Muscle layer of duodenum (tissue), 2 donors: ENCODE measurements around the gene TYW5.
A peak's percentile ranks its signal among the peaks of the same experiment; 100 is the strongest.
"Not testable (repeated sequence)": the region's sequence is repeated elsewhere in the genome, so short reads cannot be mapped to it uniquely, and the experiment has no call there.

ENCODE experiments used
- H3K27ac ChIP-seq: one replicate; pipeline ENCODE4 v1.7.0; 2013; ENCODE audit warnings: mild to moderate bottlenecking, low read length
- H3K27me3 ChIP-seq: one replicate; pipeline ENCODE4 v1.7.0; 2013; ENCODE audit warnings: low read depth, mild to moderate bottlenecking, control low read depth, low read length
- H3K36me3 ChIP-seq, 2 donors: one replicate each; pipeline ENCODE4 v1.7.0; 2013; ENCODE audit warnings: low read length in 2 of 2, control low read depth in 1 of 2, mild to moderate bottlenecking in 1 of 2; ENCODE audit not compliant: insufficient read depth in 2 of 2, control insufficient read depth in 1 of 2
- H3K4me1 ChIP-seq, 2 donors: one replicate each; pipeline ENCODE4 v1.7.0; 2013; ENCODE audit warnings: low read length in 2 of 2, mild to moderate bottlenecking in 2 of 2, control low read depth in 1 of 2, moderate library complexity in 1 of 2; ENCODE audit not compliant: insufficient read depth in 2 of 2, control insufficient read depth in 1 of 2
- H3K4me3 ChIP-seq, 2 donors: one replicate each; pipeline ENCODE4 v1.7.0; 2013; ENCODE audit warnings: low read length in 2 of 2, low read depth in 1 of 2, mild to moderate bottlenecking in 1 of 2
- H3K9me3 ChIP-seq, 2 donors: one replicate each; pipeline ENCODE4 v1.7.0; 2013; ENCODE audit warnings: low read length in 2 of 2, control low read depth in 1 of 2, mild to moderate bottlenecking in 1 of 2; ENCODE audit not compliant: control insufficient read depth in 1 of 2
- donor health status: healthy.

Gene TYW5

GRCh38 chr2:199914372-199914958, 40.8 kb downstream of the TYW5 start:
- peaks cover 0 to 17% of the 10 kb centered on the region in 2 donors for H3K36me3 ChIP-seq
- H3K4me3 ChIP-seq: no peak overlapping the region
- H3K9me3 ChIP-seq: no peaks in the 10 kb centered on the region
- no peaks in the 10 kb centered on the region for H3K27me3 ChIP-seq
- no peak overlapping the region for H3K27ac ChIP-seq
- H3K4me1 ChIP-seq: peaks cover 13 to 19% of the 10 kb centered on the region in 2 donors

- H3K27me3 ChIP-seq, H3K9me3 ChIP-seq, H3K36me3 ChIP-seq, H3K27ac ChIP-seq: not testable (repeated sequence)
- peaks cover 13 to 19% of the 10 kb centered on the region in 2 donors for H3K4me1 ChIP-seq
- peak overlapping the region; percentile 89 to 99 for H3K4me3 ChIP-seq
Measured at GRCh38 chr2:199912553-199913114, 42.7 kb downstream of the TYW5 start.

DNA sequence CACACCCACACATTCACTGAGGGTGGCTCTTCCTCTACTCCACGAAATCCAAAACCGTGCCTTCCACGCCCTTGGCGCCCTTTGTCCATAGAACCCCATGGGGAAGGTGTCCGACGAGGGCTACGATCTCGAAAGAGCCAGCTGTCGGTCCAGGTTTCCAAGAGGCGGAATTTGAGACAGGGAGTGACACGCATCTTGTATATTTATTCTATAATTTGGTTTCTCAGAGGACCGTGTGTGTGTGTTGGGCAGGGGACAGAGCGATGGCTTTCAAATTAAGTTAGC, 43.5 kb downstream of the TYW5 start:
- H3K36me3 ChIP-seq: peaks cover 0 to 2% of the 10 kb centered on the region in 2 donors
- H3K27ac ChIP-seq: peak overlapping the region; percentile 92
- H3K4me3 ChIP-seq: peak overlapping the region; percentile 89 to 99
- no peaks in the 10 kb centered on the region for H3K9me3 ChIP-seq
- peaks cover 13 to 19% of the 10 kb centered on the region in 2 donors for H3K4me1 ChIP-seq
- H3K27me3 ChIP-seq: no peaks in the 10 kb centered on the region

DNA sequence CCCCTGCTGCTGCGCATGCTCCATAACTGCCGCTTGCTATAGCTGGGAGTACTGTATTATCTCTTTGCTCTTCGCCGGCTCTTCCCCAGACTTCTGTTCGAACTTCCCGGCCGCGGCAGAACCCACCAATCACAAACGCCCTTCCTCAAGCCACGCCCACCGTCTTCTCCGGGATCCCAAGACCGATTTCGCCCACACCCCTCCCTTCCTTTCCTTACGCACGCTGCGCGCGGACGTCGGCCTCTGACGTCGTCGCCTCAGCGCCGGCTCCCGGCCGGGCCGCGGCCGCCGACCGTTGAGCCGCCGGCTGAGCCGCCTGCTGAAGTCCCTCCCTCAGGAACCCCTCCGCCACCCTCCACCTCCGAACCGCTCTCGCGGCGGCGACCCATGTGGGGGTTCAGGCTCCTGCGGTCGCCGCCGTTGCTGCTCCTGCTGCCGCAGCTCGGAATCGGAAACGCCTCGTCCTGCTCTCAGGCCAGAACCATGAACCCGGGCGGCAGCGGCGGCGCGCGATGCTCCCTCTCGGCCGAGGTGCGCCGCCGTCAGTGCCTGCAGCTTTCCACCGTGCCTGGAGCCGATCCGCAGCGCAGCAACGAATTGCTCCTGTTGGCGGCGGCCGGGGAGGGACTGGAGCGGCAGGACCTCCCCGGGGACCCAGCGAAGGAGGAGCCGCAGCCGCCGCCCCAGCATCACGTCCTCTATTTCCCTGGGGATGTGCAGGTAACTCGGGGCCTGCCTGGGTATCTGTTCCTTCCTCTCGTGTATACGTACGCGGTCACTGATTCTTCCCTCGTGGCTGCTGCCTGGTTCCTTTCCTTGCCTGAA, 44.0 kb downstream of the TYW5 start, which contains the start of gene C2orf69:
TSS of gene C2orf69 (plus strand) at position 242 of the 825 bp plus-strand sequence. CDS start at position 388, 146 bp downstream.
- H3K27me3 ChIP-seq: no peaks in the 10 kb centered on the region
- peaks cover 13 to 19% of the 10 kb centered on the region in 2 donors for H3K4me1 ChIP-seq
- peak within 1 kb of the TSS; percentile 89 to 99 for H3K4me3 ChIP-seq

GRCh38 chr2:199910338-199911051, 44.8 kb downstream of the TYW5 start:
- H3K9me3 ChIP-seq: no peaks in the 10 kb centered on the region
- peak overlapping the region; percentile 89 to 99 for H3K4me3 ChIP-seq
- H3K27me3 ChIP-seq: no peaks in the 10 kb centered on the region
- H3K36me3 ChIP-seq: no peaks in the 10 kb centered on the region
- H3K27ac ChIP-seq: no peak overlapping the region
- H3K4me1 ChIP-seq: peaks cover 13 to 19% of the 10 kb centered on the region in 2 donors

More for the DNA sequence above, 44.0 kb downstream of the TYW5 start, which contains the start of gene C2orf69:
- Histone ChIP-seq H3K9me3 (no peaks in the 10 kb centered on the region), H3K27ac (peak within 1 kb of the TSS; percentile 92), H3K36me3 (no peaks in the 10 kb centered on the region)

GRCh38 chr2:199907008-199907714, 48.1 kb downstream of the TYW5 start:
- Histone ChIP-seq H3K4me1 (peaks cover 5 to 7% of the 10 kb centered on the region in 2 donors), H3K36me3 (no peaks in the 10 kb centered on the region), H3K9me3 (no peaks in the 10 kb centered on the region), H3K4me3 (no peak overlapping the region), H3K27ac (no peak overlapping the region), H3K27me3 (no peaks in the 10 kb centered on the region)

GRCh38 chr2:199903111-199903510, 52.2 kb downstream of the TYW5 start:
- Histone ChIP-seq H3K9me3 (no peaks in the 10 kb centered on the region), H3K27ac (no peak overlapping the region), H3K36me3 (no peaks in the 10 kb centered on the region), H3K4me3 (no peak overlapping the region), H3K27me3 (no peaks in the 10 kb centered on the region), H3K4me1 (no peaks in the 10 kb centered on the region)

GRCh38 chr2:199902486-199903110, 52.7 kb downstream of the TYW5 start:
- Histone ChIP-seq H3K4me1 (no peaks in the 10 kb centered on the region), H3K4me3 (no peak overlapping the region), H3K27me3 (no peaks in the 10 kb centered on the region), H3K36me3 (no peaks in the 10 kb centered on the region), H3K27ac (no peak overlapping the region), H3K9me3 (no peaks in the 10 kb centered on the region)

DNA sequence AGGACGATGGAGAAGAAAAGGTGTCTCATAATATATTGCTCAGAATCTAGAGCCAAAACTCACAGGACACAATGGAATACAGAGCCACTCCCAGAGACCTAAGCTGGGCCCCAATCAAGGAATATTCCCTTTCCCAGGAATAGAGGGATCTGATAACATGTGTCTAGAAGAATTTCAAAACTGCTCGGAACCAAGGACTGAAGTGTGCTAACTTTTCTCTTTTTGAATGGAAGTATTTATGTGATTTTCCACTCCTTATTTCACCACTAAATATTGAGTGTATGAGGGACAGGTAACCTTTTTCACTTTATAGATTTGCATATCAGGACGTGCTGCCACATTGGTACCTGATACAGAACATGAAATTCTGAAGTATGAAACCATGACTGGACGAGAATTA, 53.3 kb downstream of the TYW5 start:
- H3K27ac ChIP-seq: no peak overlapping the region
- H3K9me3 ChIP-seq: no peaks in the 10 kb centered on the region
- H3K27me3 ChIP-seq: no peaks in the 10 kb centered on the region
- H3K4me3 ChIP-seq: no peak overlapping the region
- no peaks in the 10 kb centered on the region for H3K36me3 ChIP-seq
- no peaks in the 10 kb centered on the region for H3K4me1 ChIP-seq

GRCh38 chr2:199896617-199897016, 58.7 kb downstream of the TYW5 start:
- Histone ChIP-seq H3K36me3 (no peaks in the 10 kb centered on the region), H3K27me3 (no peaks in the 10 kb centered on the region), H3K9me3 (no peaks in the 10 kb centered on the region), H3K27ac (no peak overlapping the region), H3K4me1 (no peaks in the 10 kb centered on the region), H3K4me3 (no peak overlapping the region)
